ENCODE results near the gene HS2ST1. TPM values are rescaled to one million over a fixed set of nuclear protein-coding genes. Genes with fewer than 3 reads are reported as not detected.
"Not testable (repeated sequence)": the region's sequence is repeated elsewhere in the genome, so short reads cannot be mapped to it uniquely, and the experiment has no call there.

HS2ST1 gene
- total RNA-seq, 1 experiment from 2014 or later = 18.3 TPM

DNA sequence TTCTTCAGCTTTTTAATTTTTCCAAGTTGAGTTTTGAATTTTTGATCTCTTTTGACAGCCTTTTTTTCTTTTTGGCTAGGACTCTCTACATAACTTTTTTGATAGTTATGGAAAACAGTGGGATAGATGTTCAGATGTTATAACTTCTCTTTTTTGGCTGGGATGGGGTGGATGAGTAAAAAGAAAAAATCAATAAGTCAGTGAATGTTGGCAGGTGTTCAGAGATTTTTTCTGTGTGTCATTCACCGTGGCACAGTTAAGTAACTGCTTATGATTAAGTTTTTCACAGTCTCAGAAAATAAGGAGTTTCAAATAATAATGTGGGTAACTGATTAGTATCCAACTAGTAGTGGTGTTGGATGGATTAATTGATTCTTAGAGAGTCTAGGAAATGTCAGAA is 24.0 kb downstream of the HS2ST1 start:
- DNase-seq (ENCODE audit: low read depth in 1 of 2, low spot score in 2 of 2) = no peak
- no peaks in the 10 kb centered on the region for H3K27me3 ChIP-seq (replicated peaks)

DNA sequence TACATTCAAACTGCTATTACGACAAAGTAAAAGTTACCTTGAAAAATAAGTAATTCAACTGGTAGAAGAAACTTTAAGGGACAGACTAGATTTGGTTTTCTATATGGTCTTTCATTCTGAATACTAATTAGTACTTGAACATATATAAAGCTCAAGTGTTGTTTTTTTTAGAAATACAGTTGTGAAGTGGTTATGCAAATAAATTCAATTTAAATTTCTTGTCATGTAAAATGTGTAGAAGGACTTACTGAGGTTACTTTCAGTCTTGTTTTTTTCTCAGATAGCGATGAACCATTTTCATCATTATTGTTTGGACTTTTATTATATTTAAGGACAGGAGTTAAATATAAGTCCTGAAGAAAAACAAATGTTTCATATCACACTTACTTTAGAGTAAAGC is 24.4 kb downstream of the HS2ST1 start:
- H3K27ac ChIP-seq = no peak overlapping the region
- DNase-seq (ENCODE audit: low read depth in 1 of 2, low spot score in 2 of 2) = no peak
- no peaks in the 10 kb centered on the region for H3K27me3 ChIP-seq (replicated peaks)
- H3K4me3 ChIP-seq = no peak overlapping the region
- H3K36me3 ChIP-seq = no peaks in the 10 kb centered on the region
- H3K9me3 ChIP-seq (replicated peaks) = no peaks in the 10 kb centered on the region
- no peaks in the 10 kb centered on the region for H3K4me1 ChIP-seq (replicated peaks)

More for the DNA sequence above, 24.0 kb downstream of the HS2ST1 start:
- H3K4me3 ChIP-seq = no peak overlapping the region
- no peaks in the 10 kb centered on the region for H3K36me3 ChIP-seq
- no peak overlapping the region for H3K27ac ChIP-seq
- no peaks in the 10 kb centered on the region for H3K9me3 ChIP-seq (replicated peaks)
- H3K4me1 ChIP-seq (replicated peaks) = no peaks in the 10 kb centered on the region

DNA sequence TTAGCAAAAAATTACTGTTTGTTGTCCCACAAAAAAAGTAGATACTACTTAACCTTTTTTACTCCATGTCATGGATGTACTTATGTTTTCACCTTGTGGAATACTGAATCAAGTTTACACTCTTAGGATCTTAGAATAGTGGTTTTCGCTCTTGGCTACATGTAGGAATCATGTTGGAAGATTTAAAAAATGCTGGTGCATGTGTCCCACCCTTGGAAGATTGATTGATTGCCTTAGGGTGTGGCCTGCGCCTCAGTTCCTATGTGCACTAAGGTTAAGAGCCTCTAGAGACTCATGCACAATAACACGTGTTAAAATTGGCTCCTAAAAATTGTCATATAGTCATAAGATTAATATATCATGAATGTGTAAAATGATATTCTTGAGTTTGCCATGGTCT is 25.0 kb downstream of the HS2ST1 start:
- Histone ChIP-seq H3K27me3 (replicated peaks) (no peaks in the 10 kb centered on the region), H3K4me1 (replicated peaks) (no peaks in the 10 kb centered on the region), H3K4me3 (no peak overlapping the region), H3K9me3 (replicated peaks) (no peaks in the 10 kb centered on the region), H3K27ac (no peak overlapping the region), H3K36me3 (no peaks in the 10 kb centered on the region)
- DNase-seq (ENCODE audit: low read depth in 1 of 2, low spot score in 2 of 2) = no peak

DNA sequence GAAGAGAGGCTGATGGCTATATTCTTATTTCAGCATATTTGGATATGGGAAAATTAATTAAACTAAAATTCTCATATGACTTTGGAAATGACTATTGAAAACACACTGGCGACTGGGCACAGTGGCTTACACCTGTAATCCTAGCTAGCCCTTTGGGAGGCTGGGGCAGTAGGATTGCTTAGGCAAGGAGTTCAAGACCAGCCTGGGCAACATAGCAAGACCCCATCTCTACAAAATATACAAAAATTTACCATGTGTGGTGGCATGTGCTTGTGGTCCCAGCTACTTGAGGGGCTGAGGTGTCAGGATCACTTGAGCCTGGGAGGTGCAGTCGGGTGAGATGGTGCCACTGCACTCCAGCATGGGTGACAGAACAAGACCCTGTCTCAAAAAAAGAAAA is 26.2 kb downstream of the HS2ST1 start:
- H3K4me3 ChIP-seq = no peak overlapping the region
- H3K27me3 ChIP-seq (replicated peaks) = no peaks in the 10 kb centered on the region
- no peaks in the 10 kb centered on the region for H3K9me3 ChIP-seq (replicated peaks)
- no peaks in the 10 kb centered on the region for H3K4me1 ChIP-seq (replicated peaks)
- H3K27ac ChIP-seq = no peak overlapping the region
- H3K36me3 ChIP-seq = no peaks in the 10 kb centered on the region
- DNase-seq (ENCODE audit: low read depth in 1 of 2, low spot score in 2 of 2) = no peak

DNA sequence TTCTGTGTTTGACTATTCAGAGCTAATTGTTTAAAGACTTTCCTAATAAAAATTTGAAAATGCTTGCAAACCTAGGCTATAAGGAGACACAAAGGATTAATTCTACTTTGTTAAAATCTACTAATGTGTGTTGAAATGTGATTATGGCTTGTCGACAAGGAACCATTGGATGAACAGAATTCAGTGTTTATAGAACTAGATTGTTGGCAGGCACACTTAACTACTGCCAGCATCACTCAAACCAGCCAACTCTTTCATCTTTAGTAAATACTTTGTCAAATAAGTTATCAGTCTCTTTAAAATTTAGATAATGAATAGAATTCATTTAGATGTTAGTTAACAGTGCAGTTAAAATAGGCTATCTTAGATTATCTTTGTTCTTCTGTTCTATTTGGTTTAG is 27.6 kb downstream of the HS2ST1 start:
- Histone ChIP-seq H3K27me3 (replicated peaks) (no peaks in the 10 kb centered on the region), H3K27ac (no peak overlapping the region), H3K36me3 (no peaks in the 10 kb centered on the region), H3K4me3 (no peak overlapping the region), H3K4me1 (replicated peaks) (no peaks in the 10 kb centered on the region), H3K9me3 (replicated peaks) (no peaks in the 10 kb centered on the region)
- no peak for DNase-seq (ENCODE audit: low read depth in 1 of 2, low spot score in 2 of 2)

DNA sequence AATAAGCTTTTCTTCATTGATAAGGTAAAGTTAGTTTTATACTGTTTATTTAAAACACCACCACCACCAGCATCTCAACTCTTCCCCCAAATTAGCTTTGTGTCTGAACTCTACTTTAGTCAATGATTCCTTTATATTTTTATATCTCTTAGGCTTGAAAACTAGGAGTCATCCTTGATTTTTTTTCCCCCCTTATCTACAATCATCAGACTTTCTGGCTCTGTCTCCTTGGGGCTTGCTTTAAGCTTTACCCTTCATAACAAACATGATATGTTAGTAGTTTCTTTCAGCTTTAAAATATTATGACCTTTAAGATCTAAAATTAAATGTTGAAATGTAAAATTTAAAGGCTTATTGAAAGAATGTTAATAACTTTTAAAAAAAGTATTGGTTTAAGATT is 28.3 kb downstream of the HS2ST1 start:
- Histone ChIP-seq H3K4me3 (no peak overlapping the region), H3K27me3 (replicated peaks) (no peaks in the 10 kb centered on the region), H3K36me3 (no peaks in the 10 kb centered on the region), H3K27ac (no peak overlapping the region), H3K4me1 (replicated peaks) (no peaks in the 10 kb centered on the region), H3K9me3 (replicated peaks) (no peaks in the 10 kb centered on the region)
- DNase-seq (ENCODE audit: low read depth in 1 of 2, low spot score in 2 of 2) = no peak

DNA sequence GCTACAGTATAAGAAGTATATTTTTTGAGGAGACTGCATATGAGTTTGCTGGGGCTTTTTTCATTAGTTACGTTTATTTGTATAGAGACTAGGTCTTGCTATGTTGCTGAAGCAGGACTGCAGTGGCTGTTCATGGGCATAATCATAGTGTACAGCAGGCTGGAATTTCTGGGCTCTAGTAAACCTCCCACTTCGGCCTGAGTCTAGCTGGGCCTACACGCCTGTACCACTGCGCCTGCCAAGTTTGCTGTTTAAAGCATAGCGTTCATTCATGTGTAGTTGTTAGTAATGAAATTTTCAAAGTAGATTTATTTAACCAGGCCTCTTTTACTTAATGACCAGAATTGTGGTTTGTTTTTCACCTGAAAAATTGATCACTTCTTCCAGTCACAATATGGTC is 33.8 kb downstream of the HS2ST1 start:
- H3K36me3 ChIP-seq = no peaks in the 10 kb centered on the region
- H3K9me3 ChIP-seq (replicated peaks) = no peaks in the 10 kb centered on the region
- no peaks in the 10 kb centered on the region for H3K27me3 ChIP-seq (replicated peaks)
- no peaks in the 10 kb centered on the region for H3K4me1 ChIP-seq (replicated peaks)
- DNase-seq (ENCODE audit: low read depth in 1 of 2, low spot score in 2 of 2) = no peak
- no peak overlapping the region for H3K27ac ChIP-seq
- H3K4me3 ChIP-seq = no peak overlapping the region

DNA sequence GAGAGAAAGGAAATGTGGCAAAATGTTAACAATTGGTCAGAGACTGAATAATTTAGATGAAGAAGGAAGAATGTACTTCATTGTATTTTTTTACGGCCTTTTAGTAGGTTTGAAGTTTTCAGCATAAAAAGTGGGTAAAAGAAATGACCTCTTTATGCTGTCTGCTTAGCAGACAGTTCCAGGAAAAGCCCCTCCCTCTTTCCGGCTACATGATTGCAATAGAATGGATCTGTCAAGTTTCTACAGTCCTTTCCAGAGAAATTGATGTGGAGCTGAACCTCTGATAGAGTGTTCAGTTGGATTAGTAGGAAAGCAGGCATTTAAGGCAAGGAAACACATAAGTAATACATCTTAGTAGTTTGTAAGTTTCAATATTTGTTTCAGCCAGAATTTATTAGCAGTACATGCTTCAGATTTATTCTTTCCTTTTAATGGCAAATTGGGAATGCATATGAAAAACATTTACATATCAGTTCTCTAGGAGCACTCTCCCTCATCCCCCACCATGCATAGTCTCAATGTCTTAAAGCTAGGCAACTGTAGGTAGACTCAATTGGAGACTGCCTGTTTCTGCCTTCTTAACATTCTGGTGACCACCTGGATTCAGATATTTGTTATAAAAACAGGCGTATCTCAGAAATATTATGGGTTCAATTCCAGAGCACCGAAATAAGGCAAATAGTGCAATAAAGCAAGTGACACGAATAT is 36.4 kb downstream of the HS2ST1 start:
- no peak for DNase-seq (ENCODE audit: low read depth in 1 of 2, low spot score in 2 of 2)
- Histone ChIP-seq H3K9me3 (replicated peaks) (no peaks in the 10 kb centered on the region), H3K4me3 (no peak overlapping the region), H3K4me1 (replicated peaks) (no peaks in the 10 kb centered on the region), H3K27me3 (replicated peaks) (no peaks in the 10 kb centered on the region), H3K36me3 (no peaks in the 10 kb centered on the region), H3K27ac (no peak overlapping the region)

DNA sequence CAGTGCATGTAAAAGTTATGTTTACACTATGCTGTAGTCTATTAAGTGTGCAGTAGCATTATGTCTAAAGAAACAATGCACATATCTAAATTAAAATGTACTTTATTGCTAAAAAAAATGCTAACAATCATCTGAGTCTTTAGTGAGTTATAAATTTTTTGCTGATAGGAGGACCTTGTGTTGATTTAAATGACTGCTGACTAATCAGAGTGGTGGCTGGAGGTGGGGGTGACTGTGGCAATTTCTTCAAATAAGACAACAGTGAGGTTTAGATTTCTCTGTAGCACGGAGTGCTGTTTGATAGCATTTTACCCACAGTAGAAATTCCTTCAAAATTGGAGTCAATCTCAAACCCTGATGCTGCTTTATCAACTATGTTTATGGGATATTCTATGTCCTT is 37.0 kb downstream of the HS2ST1 start:
- Histone ChIP-seq H3K4me3 (no peak overlapping the region), H3K27me3 (replicated peaks) (no peaks in the 10 kb centered on the region), H3K36me3 (no peaks in the 10 kb centered on the region), H3K4me1 (replicated peaks) (no peaks in the 10 kb centered on the region), H3K27ac (no peak overlapping the region), H3K9me3 (replicated peaks) (no peaks in the 10 kb centered on the region)
- no peak for DNase-seq (ENCODE audit: low read depth in 1 of 2, low spot score in 2 of 2)

DNA sequence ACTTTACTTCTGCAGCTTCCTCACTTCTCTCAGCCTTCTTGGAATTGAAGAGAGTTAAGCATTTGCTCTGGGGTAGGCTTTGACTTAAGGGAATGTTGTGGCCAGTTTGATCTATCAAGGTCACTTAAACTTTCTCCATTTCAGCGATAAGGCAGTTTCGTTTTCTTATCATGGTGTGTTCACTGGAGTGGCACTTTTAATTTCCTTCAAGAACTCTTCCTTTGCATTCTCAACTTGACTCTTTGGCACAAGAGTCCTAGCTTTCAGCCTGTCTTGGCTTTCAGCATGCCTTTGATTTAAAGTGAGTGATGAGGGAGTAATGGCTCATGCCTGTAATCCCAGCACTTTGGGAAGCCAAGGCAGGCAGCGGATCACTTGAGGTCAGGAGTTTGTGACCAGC is 38.7 kb downstream of the HS2ST1 start:
- no peaks in the 10 kb centered on the region for H3K36me3 ChIP-seq
- H3K4me1 ChIP-seq (replicated peaks) = no peaks in the 10 kb centered on the region
- no peak for DNase-seq (ENCODE audit: low read depth in 1 of 2, low spot score in 2 of 2)
- no peaks in the 10 kb centered on the region for H3K9me3 ChIP-seq (replicated peaks)
- H3K27me3 ChIP-seq (replicated peaks) = no peaks in the 10 kb centered on the region
- H3K27ac ChIP-seq = no peak overlapping the region
- H3K4me3 ChIP-seq = no peak overlapping the region

DNA sequence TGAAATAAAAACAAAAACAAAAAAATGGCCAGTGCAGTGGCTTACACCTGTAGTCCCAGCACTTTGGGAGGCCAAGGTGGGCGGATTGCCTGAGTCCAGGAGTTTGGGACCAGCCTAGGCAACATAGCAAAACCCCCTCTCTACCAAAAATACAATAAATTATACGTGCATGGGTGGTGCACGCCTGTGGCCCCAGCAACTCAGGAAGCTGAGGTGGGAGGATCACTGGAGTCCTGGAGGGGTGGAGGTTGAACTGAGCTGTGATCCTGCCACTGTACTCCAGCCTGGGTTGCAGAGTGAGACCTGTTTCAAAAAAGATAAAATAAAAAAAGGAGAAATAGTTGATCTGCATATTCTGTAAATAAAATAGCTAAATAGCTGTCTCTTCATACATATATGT is 41.2 kb downstream of the HS2ST1 start:
- Histone ChIP-seq H3K4me3 (no peak overlapping the region), H3K27me3 (replicated peaks) (no peaks in the 10 kb centered on the region), H3K36me3 (no peaks in the 10 kb centered on the region), H3K27ac (no peak overlapping the region), H3K9me3 (replicated peaks) (no peaks in the 10 kb centered on the region), H3K4me1 (replicated peaks) (no peaks in the 10 kb centered on the region)
- no peak for DNase-seq (ENCODE audit: low read depth in 1 of 2, low spot score in 2 of 2)

DNA sequence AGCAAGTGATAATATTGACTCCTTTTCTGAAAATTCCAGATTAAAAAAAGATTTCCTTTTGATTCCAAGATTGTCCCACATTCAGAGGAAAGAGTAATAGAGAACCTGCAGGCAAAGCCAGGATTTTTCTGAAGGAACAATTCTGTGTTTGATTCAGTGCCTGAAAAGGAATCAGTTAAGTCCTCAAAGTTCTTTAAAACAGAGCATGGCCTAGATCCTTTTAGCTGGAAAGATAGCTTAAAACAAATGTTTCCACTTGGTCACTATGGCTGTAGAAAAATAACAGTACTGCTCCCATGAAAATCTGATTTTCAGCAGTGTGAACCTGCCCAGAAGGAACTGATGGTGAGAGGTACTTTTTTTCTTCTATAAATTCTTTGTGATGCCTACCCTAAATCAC is 41.8 kb downstream of the HS2ST1 start:
- no peak for DNase-seq (ENCODE audit: low read depth in 1 of 2, low spot score in 2 of 2)
- no peak overlapping the region for H3K4me3 ChIP-seq
- H3K27me3 ChIP-seq (replicated peaks) = no peaks in the 10 kb centered on the region
- H3K4me1 ChIP-seq (replicated peaks) = no peaks in the 10 kb centered on the region
- H3K27ac ChIP-seq = no peak overlapping the region
- H3K36me3 ChIP-seq = no peaks in the 10 kb centered on the region
- H3K9me3 ChIP-seq (replicated peaks) = no peaks in the 10 kb centered on the region

DNA sequence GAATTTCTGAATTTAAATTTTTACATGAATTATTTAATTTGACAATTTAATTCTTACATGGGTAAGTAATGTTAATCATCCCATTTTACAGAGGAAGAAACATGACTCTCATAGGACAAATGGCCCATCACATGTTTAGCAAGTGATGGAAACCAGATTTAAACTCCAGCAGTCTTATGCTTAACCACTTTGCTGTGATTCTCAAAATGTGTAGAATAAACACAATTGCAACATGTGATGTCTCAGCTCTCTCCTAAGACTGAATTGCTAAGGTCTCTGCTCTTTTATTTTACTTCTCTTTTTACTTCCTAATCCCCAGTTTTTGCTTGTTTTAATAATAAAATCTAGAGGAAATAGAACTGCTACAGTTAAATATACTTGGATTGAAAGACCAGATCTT is 42.8 kb downstream of the HS2ST1 start:
- Histone ChIP-seq H3K27ac (no peak overlapping the region), H3K4me3 (no peak overlapping the region), H3K27me3 (replicated peaks) (no peaks in the 10 kb centered on the region), H3K4me1 (replicated peaks) (no peaks in the 10 kb centered on the region), H3K36me3 (no peaks in the 10 kb centered on the region), H3K9me3 (replicated peaks) (no peaks in the 10 kb centered on the region)
- DNase-seq (ENCODE audit: low read depth in 1 of 2, low spot score in 2 of 2) = no peak

DNA sequence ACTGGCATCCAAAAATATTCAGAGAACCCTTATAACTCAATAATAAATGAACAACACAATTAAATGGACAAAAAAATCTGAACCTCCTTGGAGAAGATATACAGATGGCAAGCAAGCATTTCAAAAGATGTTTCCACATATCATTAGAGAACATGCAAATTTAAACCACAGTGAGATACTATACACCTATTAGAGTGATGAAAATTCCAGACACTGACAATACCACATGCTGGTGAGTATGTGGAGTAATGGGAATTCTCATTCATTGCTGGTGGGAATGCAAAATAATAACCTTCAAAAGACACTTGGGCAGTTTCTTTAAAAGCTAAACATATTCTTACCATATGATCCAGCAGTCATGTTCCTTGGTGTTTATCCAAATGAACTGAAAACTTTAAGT is 46.1 kb downstream of the HS2ST1 start:
- H3K27ac ChIP-seq = no peak overlapping the region
- H3K4me3 ChIP-seq = no peak overlapping the region
- H3K27me3 ChIP-seq (replicated peaks) = no peaks in the 10 kb centered on the region
- no peaks in the 10 kb centered on the region for H3K36me3 ChIP-seq
- DNase-seq (ENCODE audit: low read depth in 1 of 2, low spot score in 2 of 2) = no peak
- H3K9me3 ChIP-seq (replicated peaks) = no peaks in the 10 kb centered on the region
- no peaks in the 10 kb centered on the region for H3K4me1 ChIP-seq (replicated peaks)

DNA sequence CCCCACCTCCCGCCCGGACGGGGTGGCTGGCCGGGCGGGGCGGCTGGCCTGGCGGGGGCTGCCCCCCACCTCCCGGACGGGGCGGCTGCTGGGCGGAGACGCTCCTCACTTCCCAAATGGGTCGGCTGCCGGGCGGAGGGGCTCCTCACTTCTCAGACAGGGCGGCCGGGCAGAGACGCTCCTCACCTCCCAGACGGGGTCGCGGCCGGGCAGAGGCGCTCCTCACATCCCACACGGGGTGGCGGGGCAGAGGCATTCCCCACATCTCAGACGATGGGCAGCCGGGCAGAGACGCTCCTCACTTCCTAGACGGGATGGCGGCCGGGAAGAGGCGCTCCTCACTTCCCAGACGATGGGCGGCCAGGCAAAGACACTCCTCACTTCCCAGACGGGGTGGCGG is 49.4 kb downstream of the HS2ST1 start:
- not testable (repeated sequence) for H3K27me3 ChIP-seq (replicated peaks); DNase-seq (ENCODE audit: low read depth in 1 of 2, low spot score in 2 of 2); H3K9me3 ChIP-seq (replicated peaks); H3K36me3 ChIP-seq; H3K27ac ChIP-seq; H3K4me1 ChIP-seq (replicated peaks); H3K4me3 ChIP-seq

All from SJSA1 (cell line).